ENCODE data around the gene SMARCA1.

The SMARCA1 gene

DNA sequence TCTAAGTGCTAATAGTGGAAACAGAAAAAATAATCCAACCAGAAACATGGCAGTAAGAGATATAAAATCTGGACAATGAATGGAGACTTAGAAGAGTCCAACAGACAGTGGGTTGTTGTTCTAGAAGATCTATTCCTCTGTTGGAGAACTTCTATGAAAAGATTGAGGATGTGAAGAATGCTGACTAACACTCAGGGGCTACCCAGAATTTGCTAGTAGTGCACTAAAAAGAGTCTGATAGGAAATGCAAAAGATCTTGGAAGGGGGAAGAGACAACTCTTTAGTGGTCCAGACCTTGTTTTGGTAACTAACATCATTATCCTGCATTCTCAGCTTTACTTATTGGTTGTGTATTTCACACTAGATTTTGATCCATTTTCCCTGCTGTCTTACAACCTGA is 77.9 kb downstream of the SMARCA1 start:
- no peak for DNase-seq

DNA sequence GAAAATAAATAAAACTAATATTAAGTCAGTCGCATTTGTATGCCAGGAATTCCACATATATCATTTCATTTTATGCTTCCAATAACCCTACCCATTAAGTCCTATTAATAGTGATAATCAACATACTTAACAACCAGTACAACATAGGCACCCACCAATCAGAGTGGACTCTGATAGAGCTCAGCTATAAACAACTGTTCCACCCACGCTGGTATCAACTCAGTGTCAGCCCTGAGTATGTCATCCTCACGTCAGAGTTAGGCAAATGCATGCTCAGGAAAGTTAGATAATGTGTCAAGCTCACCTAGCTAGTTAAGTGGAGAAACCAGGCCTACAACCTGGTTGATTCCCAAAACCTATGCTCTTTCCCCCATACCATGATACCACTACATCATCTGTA is 89.3 kb downstream of the SMARCA1 start:
- no peak for DNase-seq

DNA sequence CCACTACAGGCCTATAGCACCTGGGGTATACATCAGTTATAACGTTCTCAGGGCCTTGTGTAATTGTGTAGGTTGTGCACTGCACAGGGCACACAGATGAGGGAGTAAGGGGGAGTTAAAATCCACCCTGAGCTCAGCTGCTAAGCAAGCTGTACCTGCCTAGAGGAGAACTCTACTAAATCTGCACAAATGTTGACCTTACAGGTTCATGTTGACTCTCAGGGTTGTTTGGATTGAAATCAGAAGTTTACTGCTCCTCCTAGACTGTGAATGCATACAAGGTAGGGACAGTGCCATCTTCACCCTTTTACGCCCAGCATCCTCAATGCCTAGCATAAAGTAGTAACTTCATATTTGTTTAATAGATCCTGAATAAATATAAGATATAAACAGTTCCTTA is 89.8 kb downstream of the SMARCA1 start:
- DNase-seq: no peak

DNA sequence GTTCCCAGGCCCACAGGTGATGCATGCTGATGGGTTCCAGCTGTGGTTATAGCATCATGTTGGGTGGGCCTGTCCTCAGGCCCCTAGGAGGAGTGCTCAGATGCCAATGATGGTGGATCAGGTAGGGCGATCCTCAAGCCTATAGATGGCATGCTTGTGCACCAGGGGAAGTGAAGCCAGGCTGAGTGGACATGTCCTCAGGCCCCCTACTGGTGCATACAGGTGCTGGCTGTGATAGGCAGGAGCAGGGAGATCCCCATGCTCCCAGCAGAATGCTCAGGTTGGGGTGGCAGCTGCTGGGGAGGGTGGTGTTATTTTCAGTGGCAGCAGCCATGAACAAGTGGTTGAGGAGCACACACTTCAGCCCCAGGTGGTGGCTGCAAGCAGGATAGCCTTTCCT is 96.0 kb downstream of the SMARCA1 start:
- DNase-seq: no peak

DNA sequence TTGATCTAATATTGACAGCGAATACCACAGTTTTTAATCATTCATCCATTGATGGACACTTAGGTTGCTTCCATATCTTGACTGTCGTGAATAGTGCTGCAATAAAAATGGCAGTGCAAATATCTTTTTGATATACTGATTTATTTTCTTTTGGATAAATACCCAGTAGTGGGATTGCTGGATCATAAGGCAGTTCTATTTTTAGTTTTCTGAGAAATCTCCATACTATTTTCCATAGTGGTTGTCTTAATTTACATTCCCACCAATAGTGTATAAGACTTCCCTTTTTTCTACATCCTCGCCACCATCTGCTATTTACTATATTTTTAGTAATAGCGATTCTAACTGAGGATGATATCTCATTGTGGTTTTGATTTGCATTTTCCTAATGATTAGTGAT is 100.1 kb downstream of the SMARCA1 start:
- DNase-seq: no peak

DNA sequence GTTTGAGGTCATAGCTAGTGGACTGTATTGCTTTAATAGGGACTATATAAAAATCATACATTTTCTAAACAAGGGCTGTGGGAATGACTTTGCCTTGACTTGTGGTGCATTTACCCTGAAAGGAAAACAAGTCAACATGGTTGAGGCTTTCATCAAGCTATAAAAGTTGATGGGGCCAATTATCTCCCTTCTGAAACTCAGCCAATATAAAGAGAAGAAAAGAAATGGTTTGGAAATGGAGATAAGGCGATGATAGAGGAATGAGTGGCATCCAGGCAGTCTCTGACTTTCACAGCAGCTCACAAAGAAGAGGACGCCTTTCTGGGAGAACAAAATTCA is 118.7 kb downstream of the SMARCA1 start:
- DNase-seq: no peak

DNA sequence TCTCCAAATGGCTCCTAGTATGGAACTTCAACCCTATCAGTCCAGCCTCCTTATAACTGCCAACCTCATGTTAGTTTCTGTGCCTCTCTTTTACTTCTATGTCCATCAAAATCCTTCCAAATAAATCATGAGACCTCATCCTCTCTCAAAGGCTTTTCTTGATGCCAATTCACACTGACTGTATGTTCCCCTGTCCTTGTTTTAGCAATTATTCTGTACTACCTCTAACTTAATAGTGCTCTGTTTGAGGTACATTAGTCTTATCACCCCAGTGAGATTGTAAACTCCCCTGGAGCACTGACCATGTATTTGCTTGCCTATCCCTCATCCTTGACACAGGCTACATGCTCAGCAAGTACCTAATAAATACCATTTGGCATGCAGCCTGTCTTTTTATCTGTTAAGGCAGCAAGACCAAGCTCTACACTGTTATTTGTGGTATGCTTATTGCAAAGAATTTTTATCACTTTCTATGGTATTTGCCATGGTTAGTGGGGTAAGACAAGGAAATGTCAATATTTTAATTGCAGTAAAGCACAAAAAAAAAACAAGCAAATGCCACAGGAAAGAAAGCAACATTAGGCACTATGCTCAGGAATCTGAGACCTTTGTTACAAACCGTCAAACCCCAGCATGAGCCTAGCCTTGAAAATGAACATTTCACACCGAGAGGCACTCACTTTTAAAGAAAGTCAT is 119.2 kb downstream of the SMARCA1 start:
- DNase-seq: no peak

Data from NCI-H2171 treated with DMSO at 0.1 percent for 48 hours (cell line).